ENCODE measurements around the gene ZBTB7C. TPM values are rescaled to one million over a fixed set of nuclear protein-coding genes. Genes with fewer than 3 reads are reported as not detected.

Gene ZBTB7C
- total RNA-seq, 1 donor from 2014 or later: not detected

GRCh38 chr18:48408111-48408726 lies 964 bp downstream of the ZBTB7C start:
- Mint-ChIP-seq H3K36me3 (ENCODE audit: low read depth) (no peaks in the 10 kb centered on the region), H3K27me3 (peaks cover 61% of the 10 kb centered on the region), H3K9me3 (peaks cover under 1% of the 10 kb centered on the region), H3K27ac (no peak overlapping the region), H3K4me3 (peak overlapping the region; percentile 70), H3K4me1 (peaks cover 14% of the 10 kb centered on the region)
- DNase-seq (no peak), ATAC-seq (ENCODE audit: low read depth) (no peak)
- POLR2A ChIA-PET: no interaction called here
- intact Hi-C loops (cut with micrococcal nuclease): no loop called here
- CTCF ChIA-PET: no interaction called here
- TF ChIP-seq CTCF (IDR thresholded peaks at IDR 0.05): no peak

GRCh38 chr18:48407358-48407757 lies 1.8 kb downstream of the ZBTB7C start:
- Mint-ChIP-seq H3K9me3 (no peaks in the 10 kb centered on the region), H3K27ac (no peak overlapping the region), H3K27me3 (peaks cover 61% of the 10 kb centered on the region), H3K4me1 (peaks cover 14% of the 10 kb centered on the region), H3K36me3 (ENCODE audit: low read depth) (no peaks in the 10 kb centered on the region), H3K4me3 (peak overlapping the region; percentile 70)
- ChIA-PET CTCF (no interaction called here), POLR2A (no interaction called here)
- TF ChIP-seq CTCF (IDR thresholded peaks at IDR 0.05): no peak
- DNase-seq (no peak), ATAC-seq (ENCODE audit: low read depth) (no peak)
- intact Hi-C loops (cut with micrococcal nuclease): no loop called here

GRCh38 chr18:48405978-48406377 lies 3.2 kb downstream of the ZBTB7C start:
- Mint-ChIP-seq H3K9me3 (no peaks in the 10 kb centered on the region), H3K4me1 (peaks cover 13% of the 10 kb centered on the region), H3K4me3 (no peak overlapping the region), H3K27me3 (peaks cover 58% of the 10 kb centered on the region), H3K36me3 (ENCODE audit: low read depth) (no peaks in the 10 kb centered on the region), H3K27ac (no peak overlapping the region)
- CTCF ChIA-PET: no interaction called here
- no peak for ATAC-seq (ENCODE audit: low read depth)
- POLR2A ChIA-PET: no interaction called here
- intact Hi-C loops (cut with micrococcal nuclease): no loop called here
- no peak for TF ChIP-seq CTCF (IDR thresholded peaks at IDR 0.05)
- DNase-seq: no peak

GRCh38 chr18:48404716-48405507 lies 4.3 kb downstream of the ZBTB7C start:
- intact Hi-C loops (cut with micrococcal nuclease): no loop called here
- H3K4me1 Mint-ChIP-seq: peaks cover 7% of the 10 kb centered on the region

More at GRCh38 chr18:48404716-48405507, 4.3 kb downstream of the ZBTB7C start:
- no peak overlapping the region for H3K27ac Mint-ChIP-seq
- no peaks in the 10 kb centered on the region for H3K9me3 Mint-ChIP-seq
- ChIA-PET POLR2A (no interaction called here), CTCF (no interaction called here)
- no peak overlapping the region for H3K4me3 Mint-ChIP-seq
- DNase-seq (no peak), ATAC-seq (ENCODE audit: low read depth) (no peak)
- H3K36me3 Mint-ChIP-seq (ENCODE audit: low read depth): no peaks in the 10 kb centered on the region
- TF ChIP-seq CTCF (IDR thresholded peaks at IDR 0.05): no peak
- peaks cover 55% of the 10 kb centered on the region for H3K27me3 Mint-ChIP-seq

Data from activated B cell treated with CpG ODN at 0.5 μM for 24 hours (primary cell).